ENCODE results near the gene RAB7A. TPM values are rescaled to one million over a fixed set of nuclear protein-coding genes. Genes with fewer than 3 reads are reported as not detected.

RAB7A gene
- total RNA-seq, 1 experiment from 2014 or later, result 233 TPM

- Histone ChIP-seq H3K79me2 (ENCODE audit: insufficient read depth, low read length) (no peaks in the 10 kb centered on the region), H3K4me3 (replicated peaks in 1 of 2; ENCODE audit: low read depth in 1 of 2, low read length in 2 of 2) (peak overlapping the region; percentile 60 to 73), H3K9ac (ENCODE audit: low read length) (peak overlapping the region; percentile 76), H3K36me3 (ENCODE audit: control insufficient read depth in 1 of 2, insufficient read depth in 2 of 2, low read length in 2 of 2) (no peaks in the 10 kb centered on the region), H3K27me3 (ENCODE audit: insufficient read depth, low read length) (no peaks in the 10 kb centered on the region), H3K27ac (ENCODE audit: low read depth, low read length) (peak overlapping the region; percentile 90), H3K4me2 (ENCODE audit: low read length) (peak overlapping the region; percentile 81), H3K9me3 (ENCODE audit: control insufficient read depth in 1 of 2, insufficient read depth in 1 of 2, low read depth in 1 of 2, low read length in 2 of 2) (no peaks in the 10 kb centered on the region), H4K20me1 (ENCODE audit: insufficient read depth) (no peaks in the 10 kb centered on the region), H2AFZ (ENCODE audit: low read depth, low read length, poor library complexity, severe bottlenecking) (no peak overlapping the region), H3K4me1 (ENCODE audit: control insufficient read depth in 1 of 2, insufficient read depth in 2 of 2, low read length in 2 of 2) (peaks cover 13 to 29% of the 10 kb centered on the region in 2 experiments; a peak in 3 of 4 replicates), H3K9me2 (ENCODE audit: insufficient read depth) (no peaks in the 10 kb centered on the region)
- DNase-seq (ENCODE audit: low read depth, low spot score) (peak; percentile 97), ATAC-seq (peak; percentile 97)
- ChIA-PET CTCF (interaction anchor here (0.6 to 2.3 kb wide), 26 partner anchors 9 to 183 kb away, joined by 3 to 30 read pairs (median 5); partner anchors contain the start of genes RAB7A and RPN1), RAD21 (ENCODE audit: low non-redundant PET in 1 of 2, low total read pairs in 2 of 2, uncharacterized antibody in 2 of 2, unreplicated experiment in 2 of 2) (interaction anchor here (0.6 to 0.9 kb wide), 3 partner anchors 30 to 114 kb away, joined by 3 to 5 read pairs (median 3); partner anchors contain the start of gene RPN1 (in 1 of the 2)), POLR2A (interaction anchor here (0.7 to 1.4 kb wide), 15 partner anchors 9 to 198 kb away, joined by 3 to 9 read pairs (median 5); partner anchors contain the start of genes ACAD9, RAB7A and RPN1)
- TF ChIP-seq CBX3 (IDR thresholded peaks at IDR 0.05; ENCODE audit: low read depth), result peak; percentile 77
- peak; percentile 68 for TF ChIP-seq ZFX (IDR thresholded peaks at IDR 0.05)
- TF ChIP-seq EGR1 (IDR thresholded peaks at IDR 0.05; ENCODE audit: low read depth), result peak; percentile 82
- no peak for TF ChIP-seq CEBPB (IDR thresholded peaks at IDR 0.05; ENCODE audit: low read depth)
- TF ChIP-seq POLR2A (IDR thresholded peaks at IDR 0.05; ENCODE audit: borderline replicate concordance, extremely low read depth, insufficient read depth, insufficient read length), result peak; percentile 81
- TF ChIP-seq JUND (IDR thresholded peaks at IDR 0.05), result no peak
- TF ChIP-seq ATF3 (IDR thresholded peaks at IDR 0.05), result no peak
- TF ChIP-seq RAD21 (IDR thresholded peaks at IDR 0.05; ENCODE audit: low read depth), result peak; percentile 95
- TF ChIP-seq YY1 (IDR thresholded peaks at IDR 0.05; ENCODE audit: extremely low read depth, insufficient replicate concordance, low read depth, low read length), result peak; percentile 93
- peak; percentile 89 for TF ChIP-seq MAX (IDR thresholded peaks at IDR 0.05)
- no peak for TF ChIP-seq ZNF274 (IDR thresholded peaks at IDR 0.05; ENCODE audit: low read depth, low read length)
- no peak for TF ChIP-seq EZH2phosphoT487 (IDR thresholded peaks at IDR 0.05; ENCODE audit: borderline replicate concordance)
- TF ChIP-seq SIN3A (IDR thresholded peaks at IDR 0.05; ENCODE audit: low read depth), result peak; percentile 77
- no peak for TF ChIP-seq REST (IDR thresholded peaks at IDR 0.05; ENCODE audit: low read depth)
- TF ChIP-seq ELF1 (IDR thresholded peaks at IDR 0.05; ENCODE audit: borderline replicate concordance, low read depth), result peak; percentile 70; the same call in 1 of the 2 replicates
- no peak for TF ChIP-seq EZH2 (IDR thresholded peaks at IDR 0.05)
- no peak for TF ChIP-seq FOSL1 (IDR thresholded peaks at IDR 0.05; ENCODE audit: low read depth)
- TF ChIP-seq POLR2AphosphoS5 (IDR thresholded peaks at IDR 0.05; ENCODE audit: low read depth, low read length), result peak; percentile 81
- peak; percentile 89 to 95 (median 92) for TF ChIP-seq CTCF (IDR thresholded peaks at IDR 0.05 in 2 of 3, conservative IDR thresholded peaks at IDR 0.05 in 1 of 3; ENCODE audit: borderline replicate concordance in 1 of 3, insufficient read depth in 1 of 3, low read depth in 2 of 3, low read length in 2 of 3)
- TF ChIP-seq SP1 (IDR thresholded peaks at IDR 0.05; ENCODE audit: low read depth), result peak; percentile 64; the same call in 1 of the 2 replicates
- TF ChIP-seq TCF7L2 (IDR thresholded peaks at IDR 0.05; ENCODE audit: borderline replicate concordance, extremely low read depth, insufficient read depth, insufficient read length), result peak; percentile 85
- intact Hi-C loops (cut with micrococcal nuclease), result loop anchor here (1.0 to 5.0 kb wide), 4 partner anchors 30 to 115 kb away; partner anchors contain the start of genes RAB7A and RPN1
- BruUV-seq (replicated peaks), result no TSS peak
These were observed 45.2 kb upstream of the RAB7A start for GRCh38 chr3:128680603-128681368.

Data from HCT116 (cell line).